Endodermal cell (in vitro differentiated cells): ENCODE data around the gene OR10H5. TPM values are rescaled to one million over a fixed set of nuclear protein-coding genes. Genes with fewer than 3 reads are reported as not detected.
"Not testable (repeated sequence)": the region's sequence is repeated elsewhere in the genome, so short reads cannot be mapped to it uniquely, and the experiment has no call there.

Experiments
- DNase-seq: peaks from one replicate; pipeline ENCODE4 v3.0.0-alpha.2; 2017
- H3K27ac ChIP-seq: 2 replicates; pipeline ENCODE4 v1.5.1; 2013; ENCODE audit warnings: mild to moderate bottlenecking, low read depth, low read length, moderate library complexity
- H3K27me3 ChIP-seq: 2 replicates; pipeline ENCODE4 v1.6.1; 2013; ENCODE audit warnings: mild to moderate bottlenecking, low read length, moderate library complexity; ENCODE audit not compliant: insufficient read depth, control insufficient read depth, poor library complexity, severe bottlenecking
- H3K36me3 ChIP-seq: 2 replicates; pipeline ENCODE4 v1.7.0; 2013; ENCODE audit warnings: mild to moderate bottlenecking, low read length, moderate library complexity; ENCODE audit not compliant: control insufficient read depth, insufficient read depth
- H3K4me1 ChIP-seq: one replicate; pipeline ENCODE4 v1.7.0; 2013; ENCODE audit warnings: low read length; ENCODE audit not compliant: control insufficient read depth, insufficient read depth
- H3K4me3 ChIP-seq: 2 replicates; pipeline ENCODE4 v1.5.1; 2013; ENCODE audit warnings: mild to moderate bottlenecking, low read length, moderate library complexity
- H3K9ac ChIP-seq: 2 replicates; pipeline ENCODE4 v1.6.1; 2013; ENCODE audit warnings: mild to moderate bottlenecking, low read length, moderate library complexity; ENCODE audit not compliant: poor library complexity, severe bottlenecking; ENCODE audit errors: extremely low read depth
- H3K9me3 ChIP-seq: 2 replicates; pipeline ENCODE4 v1.6.1; 2013; ENCODE audit warnings: mild to moderate bottlenecking, low read length, moderate library complexity; ENCODE audit not compliant: control insufficient read depth
- H3K27ac Mint-ChIP-seq: 2 replicates; pipeline ENCODE4 v1.8.0; 2020; ENCODE audit warnings: mixed read lengths
- H3K27me3 Mint-ChIP-seq: 2 replicates; pipeline ENCODE4 v1.8.0; 2021; ENCODE audit warnings: mild to moderate bottlenecking, mixed read lengths; ENCODE audit not compliant: insufficient read depth
- H3K36me3 Mint-ChIP-seq: 2 replicates; pipeline ENCODE4 v1.8.0; 2020; ENCODE audit warnings: low read depth, mixed read lengths
- H3K4me1 Mint-ChIP-seq: 2 replicates; pipeline ENCODE4 v1.8.0; 2020; ENCODE audit warnings: mixed read lengths
- H3K4me3 Mint-ChIP-seq: 2 replicates; pipeline ENCODE4 v1.8.0; 2020; ENCODE audit warnings: mild to moderate bottlenecking, moderate library complexity, mixed read lengths
- H3K9me3 Mint-ChIP-seq: 2 replicates; pipeline ENCODE4 v1.8.0; 2020; ENCODE audit warnings: mild to moderate bottlenecking, mixed read lengths
- WGBS, 2 experiments: methylation state at CpG; one replicate each; pipeline versions ENCODE4 v1.1.5 to v1.1.7; 2013; ENCODE audit warnings: missing lambda C conversion rate in 2 of 2, mixed read lengths in 1 of 2; ENCODE audit not compliant: insufficient coverage in 1 of 2, insufficient read length in 1 of 2; 5-methylcytosine and 5-hydroxymethylcytosine counted together
- total RNA-seq, 2 donors: library from RNA; stranded (reverse); fragmentation: NEBNext Ultra II Directional in 1 of 2; extraction: Animal tissue kit (Norgen Biotek cat#: 25700) in 1 of 2; gene quantifications; 2 replicates in 1 of 2; 3 replicates in 1 of 2; pipeline ENCODE4 v1.2.1, GENCODE V29; 2021
- TF ChIP-seq, protein P1 (sequence below): fragments of 200-600 bp; sonication (generic); conservative IDR thresholded peaks from 2 replicates; pipeline ENCODE4 v1.5.0; 2021; ENCODE audit warnings: antibody characterized with exemption, mild to moderate bottlenecking

The OR10H5 gene
- total RNA-seq, 2 donors from 2014 or later: not detected

GRCh38 chr19:15840833-15841232 lies 53.4 kb downstream of the OR10H5 start:
- WGBS, 2 experiments: 29% methylated on average over 2 of the region's 2 CpGs; no CpG with 5 or more reads in 1 of the 2 experiments
- Histone ChIP-seq H3K4me1 (no peaks in the 10 kb centered on the region), H3K9me3 (peaks cover 41% of the 10 kb centered on the region), H3K27me3 (no peaks in the 10 kb centered on the region), H3K4me3 (no peak overlapping the region), H3K36me3 (no peaks in the 10 kb centered on the region), H3K9ac (no peak overlapping the region), H3K27ac (no peak overlapping the region)
- H3K9me3 Mint-ChIP-seq: peaks cover 81% of the 10 kb centered on the region
- no peaks in the 10 kb centered on the region for H3K27me3 Mint-ChIP-seq
- no peaks in the 10 kb centered on the region for H3K36me3 Mint-ChIP-seq
- TF ChIP-seq, protein P1, sequence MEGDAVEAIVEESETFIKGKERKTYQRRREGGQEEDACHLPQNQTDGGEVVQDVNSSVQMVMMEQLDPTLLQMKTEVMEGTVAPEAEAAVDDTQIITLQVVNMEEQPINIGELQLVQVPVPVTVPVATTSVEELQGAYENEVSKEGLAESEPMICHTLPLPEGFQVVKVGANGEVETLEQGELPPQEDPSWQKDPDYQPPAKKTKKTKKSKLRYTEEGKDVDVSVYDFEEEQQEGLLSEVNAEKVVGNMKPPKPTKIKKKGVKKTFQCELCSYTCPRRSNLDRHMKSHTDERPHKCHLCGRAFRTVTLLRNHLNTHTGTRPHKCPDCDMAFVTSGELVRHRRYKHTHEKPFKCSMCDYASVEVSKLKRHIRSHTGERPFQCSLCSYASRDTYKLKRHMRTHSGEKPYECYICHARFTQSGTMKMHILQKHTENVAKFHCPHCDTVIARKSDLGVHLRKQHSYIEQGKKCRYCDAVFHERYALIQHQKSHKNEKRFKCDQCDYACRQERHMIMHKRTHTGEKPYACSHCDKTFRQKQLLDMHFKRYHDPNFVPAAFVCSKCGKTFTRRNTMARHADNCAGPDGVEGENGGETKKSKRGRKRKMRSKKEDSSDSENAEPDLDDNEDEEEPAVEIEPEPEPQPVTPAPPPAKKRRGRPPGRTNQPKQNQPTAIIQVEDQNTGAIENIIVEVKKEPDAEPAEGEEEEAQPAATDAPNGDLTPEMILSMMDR: no peak
- H3K27ac Mint-ChIP-seq: no peak overlapping the region
- H3K4me1 Mint-ChIP-seq: no peaks in the 10 kb centered on the region
- no peak overlapping the region for H3K4me3 Mint-ChIP-seq
- DNase-seq: no peak

DNA sequence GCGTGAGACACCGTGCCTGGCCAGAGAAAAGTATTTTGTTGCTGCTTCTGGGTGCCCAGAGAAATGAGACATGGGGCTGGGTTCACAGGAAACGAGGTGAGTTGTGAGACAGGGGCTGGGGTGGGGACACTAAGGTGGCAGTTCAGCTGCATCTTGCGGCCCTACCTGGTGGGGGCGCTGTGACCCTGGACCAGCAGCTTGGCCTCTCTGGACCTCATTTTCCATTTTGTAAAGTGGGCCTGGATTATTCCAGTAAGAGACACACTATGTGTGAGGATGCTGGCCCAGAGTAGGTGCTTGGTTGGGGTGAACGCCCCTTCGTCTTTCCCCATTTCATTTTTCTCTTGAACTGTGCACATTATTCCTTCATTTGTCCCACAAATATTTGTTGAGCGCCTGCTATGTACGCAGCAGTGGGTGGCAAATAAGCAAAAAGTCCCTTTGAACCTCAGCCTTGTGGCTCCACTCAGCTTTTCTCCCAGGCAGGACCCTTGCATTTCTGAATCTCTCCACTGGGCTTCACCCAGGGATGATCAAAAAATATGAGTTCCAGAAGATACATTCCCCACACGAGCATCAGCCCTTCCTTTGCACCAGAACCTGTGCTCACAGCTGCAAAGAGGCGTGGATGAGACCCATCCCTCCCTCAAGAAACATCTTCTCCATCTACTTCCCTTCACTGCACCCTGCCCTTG lies 54.6 kb downstream of the OR10H5 start:
- 71 to 73% methylated on average over 8 to 11 of the region's 11 CpGs for WGBS, 2 experiments
- no peaks in the 10 kb centered on the region for H3K27me3 ChIP-seq
- peaks cover 2% of the 10 kb centered on the region for H3K36me3 Mint-ChIP-seq
- H3K36me3 ChIP-seq: no peaks in the 10 kb centered on the region
- no peaks in the 10 kb centered on the region for H3K4me1 Mint-ChIP-seq
- DNase-seq: no peak
- no peak overlapping the region for H3K27ac ChIP-seq
- no peak overlapping the region for H3K4me3 Mint-ChIP-seq
- peaks cover 90% of the 10 kb centered on the region for H3K9me3 Mint-ChIP-seq
- H3K27me3 Mint-ChIP-seq: no peaks in the 10 kb centered on the region
- H3K4me1 ChIP-seq: no peaks in the 10 kb centered on the region
- TF ChIP-seq, protein P1: no peak
- no peak overlapping the region for H3K9ac ChIP-seq
- no peak overlapping the region for H3K27ac Mint-ChIP-seq
- H3K4me3 ChIP-seq: no peak overlapping the region
- H3K9me3 ChIP-seq: peaks cover 44% of the 10 kb centered on the region

DNA sequence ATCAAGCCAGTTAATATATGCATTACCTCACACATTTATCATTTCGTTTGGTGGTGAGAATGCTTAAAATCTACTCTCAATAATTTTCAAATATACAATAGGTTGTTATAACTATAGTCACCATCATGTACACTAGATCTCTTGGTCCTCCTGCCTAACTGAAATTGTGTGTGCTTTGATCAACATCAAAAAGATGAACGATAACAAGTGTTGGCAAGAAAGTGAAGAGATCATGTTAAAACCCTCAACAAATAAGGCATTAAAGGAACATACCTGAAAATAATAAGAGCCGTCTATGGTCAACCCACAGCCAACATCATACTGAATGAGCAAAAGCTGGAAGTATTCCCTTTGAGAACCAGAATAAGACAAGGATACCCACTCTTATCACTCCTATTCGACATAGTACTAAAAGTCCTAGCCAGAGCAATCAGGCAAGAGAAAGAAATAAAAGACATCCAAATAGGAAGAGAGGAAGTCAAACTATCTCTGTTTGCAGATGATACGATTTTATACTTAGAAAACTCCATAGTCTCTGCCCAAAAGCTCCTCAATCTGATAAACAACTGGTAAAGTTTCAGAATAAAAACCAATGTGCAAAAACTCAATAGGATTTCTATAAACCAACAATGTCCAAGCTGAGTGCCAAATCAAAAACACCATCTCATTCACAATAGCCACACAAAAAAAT lies 55.9 kb downstream of the OR10H5 start:
- Mint-ChIP-seq H3K4me3 (no peak overlapping the region), H3K27ac (no peak overlapping the region), H3K4me1 (no peaks in the 10 kb centered on the region), H3K27me3 (no peaks in the 10 kb centered on the region), H3K9me3 (peaks cover 91% of the 10 kb centered on the region), H3K36me3 (peaks cover 4% of the 10 kb centered on the region)
- H3K9me3 ChIP-seq: peaks cover 48% of the 10 kb centered on the region
- WGBS, 2 experiments: 56 to 60% methylated on average over 1 to 4 of the region's 5 CpGs
- peak overlapping the region; percentile 1 for H3K4me3 ChIP-seq
- H3K4me1 ChIP-seq: no peaks in the 10 kb centered on the region
- H3K27ac ChIP-seq: no peak overlapping the region
- H3K36me3 ChIP-seq: no peaks in the 10 kb centered on the region
- TF ChIP-seq, protein P1: no peak
- no peaks in the 10 kb centered on the region for H3K27me3 ChIP-seq
- no peak overlapping the region for H3K9ac ChIP-seq
- no peak for DNase-seq

- not testable (repeated sequence) for H3K9ac ChIP-seq, H3K36me3 Mint-ChIP-seq, H3K27ac Mint-ChIP-seq, H3K27me3 ChIP-seq, H3K4me3 Mint-ChIP-seq, DNase-seq, H3K36me3 ChIP-seq, H3K27ac ChIP-seq, H3K4me3 ChIP-seq, H3K27me3 Mint-ChIP-seq, H3K4me1 ChIP-seq, H3K4me1 Mint-ChIP-seq
- H3K9me3 ChIP-seq: peaks cover 44% of the 10 kb centered on the region
- WGBS, 2 experiments: 60 to 70% methylated on average over 5 to 7 of the region's 8 CpGs
- peaks cover 89% of the 10 kb centered on the region for H3K9me3 Mint-ChIP-seq
Measured at GRCh38 chr19:15843894-15844222, 56.4 kb downstream of the OR10H5 start.
